Measurements from ENCODE around the gene B3GAT3.
"Not testable (repeated sequence)": the region's sequence is repeated elsewhere in the genome, so short reads cannot be mapped to it uniquely, and the experiment has no call there.

- TF ChIP-seq CTCF (IDR thresholded peaks at IDR 0.05; ENCODE audit: insufficient read depth, low read length, poor library complexity, severe bottlenecking); EZH2phosphoT487 (conservative IDR thresholded peaks at IDR 0.05; ENCODE audit: low read length): not testable (repeated sequence)
These were observed 50.3 kb downstream of the B3GAT3 start for GRCh38 chr11:62571493-62571892.

Measured in SU-DHL-6 (cell line).